GM23338 (cell line): ENCODE data around the gene RBP3. TPM values are rescaled to one million over a fixed set of nuclear protein-coding genes. Genes with fewer than 3 reads are reported as not detected.

Source experiments
- ATAC-seq: fragments of 200-7000 bp; cut with Tn5 transposase; 3 replicates; pipeline ENCODE4 v1.9.1; 2020
- DNase-seq: peaks from one replicate; pipeline ENCODE4 v3.0.0-alpha.2; 2015; ENCODE audit warnings: low spot score
- H2AFZ ChIP-seq: fragments of 200-600 bp; sonication (generic); 2 replicates; pipeline ENCODE4 v1.8.0; 2016; ENCODE audit warnings: antibody characterized with exemption, mild to moderate bottlenecking, moderate library complexity
- H3F3A ChIP-seq: fragments of 200-600 bp; sonication (generic); replicated peaks from 2 replicates; pipeline ENCODE4 v1.8.0; 2017; ENCODE audit warnings: antibody characterized with exemption, mixed run types, low read depth
- H3K27ac ChIP-seq: fragments of 200-600 bp; sonication (generic); 2 replicates; pipeline ENCODE4 v1.6.1; 2016; ENCODE audit warnings: low read depth
- H3K27me3 ChIP-seq: fragments of 200-600 bp; sonication (generic); 2 replicates; pipeline ENCODE4 v1.8.0; 2016; ENCODE audit warnings: mild to moderate bottlenecking, mixed run types, moderate library complexity; ENCODE audit not compliant: insufficient read depth
- H3K36me3 ChIP-seq: fragments of 200-600 bp; sonication (generic); 2 replicates; pipeline ENCODE4 v1.8.0; 2016; ENCODE audit warnings: mild to moderate bottlenecking; ENCODE audit not compliant: insufficient read depth
- H3K4me1 ChIP-seq: fragments of 200-600 bp; sonication (generic); 2 replicates; pipeline ENCODE4 v1.8.0; 2016; ENCODE audit warnings: mild to moderate bottlenecking, moderate library complexity; ENCODE audit not compliant: insufficient read depth
- H3K4me2 ChIP-seq: fragments of 200-600 bp; sonication (generic); 2 replicates; pipeline ENCODE4 v1.7.1; 2017; ENCODE audit warnings: mixed run types
- H3K4me3 ChIP-seq: fragments of 200-600 bp; sonication (generic); 2 replicates; pipeline ENCODE4 v1.6.1; 2016; ENCODE audit warnings: mixed run types
- H3K79me2 ChIP-seq: fragments of 200-600 bp; sonication (generic); replicated peaks from 2 replicates; pipeline ENCODE4 v1.8.0; 2017; ENCODE audit warnings: mild to moderate bottlenecking; ENCODE audit not compliant: insufficient read depth
- H3K9me2 ChIP-seq: fragments of 200-600 bp; sonication (generic); 2 replicates; pipeline ENCODE4 v1.8.0; 2017; ENCODE audit not compliant: insufficient read depth
- H4K20me1 ChIP-seq: fragments of 200-600 bp; sonication (generic); replicated peaks from 2 replicates; pipeline ENCODE4 v1.8.0; 2017; ENCODE audit warnings: mild to moderate bottlenecking; ENCODE audit not compliant: insufficient read depth
- H3K27ac Mint-ChIP-seq: 2 replicates; pipeline ENCODE4 v1.8.0; 2020; ENCODE audit warnings: inconsistent platforms, mild to moderate bottlenecking, moderate library complexity, mixed read lengths
- H3K27me3 Mint-ChIP-seq: 3 replicates; pipeline ENCODE4 v1.8.0; 2022; ENCODE audit warnings: low read depth, mild to moderate bottlenecking, moderate library complexity, mixed read lengths, inconsistent platforms; ENCODE audit not compliant: insufficient read depth, poor library complexity
- H3K36me3 Mint-ChIP-seq: 3 replicates; pipeline ENCODE4 v1.8.0; 2021; ENCODE audit warnings: low read depth, mild to moderate bottlenecking, inconsistent platforms, moderate library complexity, mixed read lengths
- H3K4me1 Mint-ChIP-seq: 3 replicates; pipeline ENCODE4 v1.8.0; 2020; ENCODE audit warnings: mild to moderate bottlenecking, inconsistent platforms, mixed read lengths
- H3K4me3 Mint-ChIP-seq: 3 replicates; pipeline ENCODE4 v1.8.0; 2021; ENCODE audit warnings: moderate library complexity, mild to moderate bottlenecking, inconsistent platforms, mixed read lengths
- H3K9me3 Mint-ChIP-seq: 3 replicates; pipeline ENCODE4 v1.8.0; 2020; ENCODE audit warnings: moderate library complexity, mild to moderate bottlenecking, inconsistent platforms, mixed read lengths
- ETS1 ChIP-seq: IDR thresholded peaks from 2 replicates; pipeline ENCODE4 v1.6.1; 2016; ENCODE audit warnings: antibody characterized with exemption
- EZH2 ChIP-seq: fragments of 200-600 bp; sonication (generic); IDR thresholded peaks from one replicate; pipeline ENCODE4 v1.8.0; 2017; ENCODE audit warnings: antibody characterized with exemption, mild to moderate bottlenecking, low read depth; ENCODE audit not compliant: unreplicated experiment
- EZH2phosphoT487 ChIP-seq: fragments of 200-600 bp; sonication (generic); IDR thresholded peaks from one replicate; pipeline ENCODE4 v1.8.1; 2018; ENCODE audit warnings: antibody characterized with exemption; ENCODE audit not compliant: unreplicated experiment
- JUNB ChIP-seq: IDR thresholded peaks from one replicate; pipeline ENCODE4 v1.6.1; 2016; ENCODE audit warnings: antibody characterized with exemption; ENCODE audit not compliant: unreplicated experiment
- NANOG ChIP-seq: IDR thresholded peaks from 2 replicates; pipeline ENCODE4 v1.6.1; 2016; ENCODE audit warnings: antibody characterized with exemption, borderline replicate concordance
- REST ChIP-seq: IDR thresholded peaks from one replicate; pipeline ENCODE4 v1.6.1; 2018; ENCODE audit warnings: antibody characterized with exemption; ENCODE audit not compliant: unreplicated experiment
- ZNF114 ChIP-seq: fragments of 250-450 bp; sonication (Bioruptor Pico); IDR thresholded peaks from 2 replicates; pipeline ENCODE4 v1.5.0; 2020; ENCODE audit warnings: mild to moderate bottlenecking, moderate library complexity
- ZNF331 ChIP-seq: fragments of 250-450 bp; sonication (Bioruptor Pico); IDR thresholded peaks from 2 replicates; pipeline ENCODE4 v1.5.0; 2020; ENCODE audit warnings: low read depth, mild to moderate bottlenecking, moderate library complexity
- ZNF462 ChIP-seq: fragments of 250-450 bp; sonication (Bioruptor Pico); IDR thresholded peaks from 2 replicates; pipeline ENCODE4 v1.5.0; 2020; ENCODE audit warnings: mild to moderate bottlenecking, moderate library complexity
- polyA plus RNA-seq: library from polyadenylated mRNA; unstranded; fragments of >200 nt; fragmentation: Nextera tagmentation; extraction: Ambion mirVana; gene quantifications from 2 replicates; pipeline ENCODE4 v1.2.1, GENCODE V29; 2016
- total RNA-seq: library from RNA; depleted of rRNA; stranded (reverse); fragments of >200 nt; shearing (Covaris generic); gene quantifications from 2 replicates; pipeline ENCODE4 v1.2.3, GENCODE V29; 2014

Gene RBP3
- total and polyA plus RNA-seq, 2 experiments from 2014 or later = not detected

GRCh38 chr10:47317251-47317650 is 30.9 kb upstream of the RBP3 start (continued):
- TF ChIP-seq ZNF462 (CRISPR knock-in tag) = no peak

GRCh38 chr10:47318706-47319105 is 29.5 kb upstream of the RBP3 start:
- no peak overlapping the region for H3K4me3 ChIP-seq
- no peak overlapping the region for H3K4me2 ChIP-seq
- no peaks in the 10 kb centered on the region for H3F3A ChIP-seq
- no peaks in the 10 kb centered on the region for H3K27me3 ChIP-seq
- peaks cover 9% of the 10 kb centered on the region for H3K27me3 Mint-ChIP-seq
- no peak overlapping the region for H3K27ac Mint-ChIP-seq
- 0 out of 2 replicates have a peak, but pooled peaks cover 4% of the 10 kb centered on the region for H3K9me2 ChIP-seq
- H3K27ac ChIP-seq = no peak overlapping the region
- DNase-seq = peak; percentile 44
- no peaks in the 10 kb centered on the region for H4K20me1 ChIP-seq
- no peaks in the 10 kb centered on the region for H3K36me3 ChIP-seq
- no peaks in the 10 kb centered on the region for H3K4me1 ChIP-seq
- no peaks in the 10 kb centered on the region for H3K36me3 Mint-ChIP-seq
- H3K4me1 Mint-ChIP-seq = no peaks in the 10 kb centered on the region
- no peak overlapping the region for H3K4me3 Mint-ChIP-seq
- ATAC-seq = peak; percentile 74
- no peaks in the 10 kb centered on the region for H3K9me3 Mint-ChIP-seq
- H3K79me2 ChIP-seq = no peaks in the 10 kb centered on the region
- H2AFZ ChIP-seq = peak overlapping the region; percentile 72; the same call in 1 of the 2 replicates
- TF ChIP-seq EZH2 (no peak), ZNF114 (CRISPR knock-in tag) (no peak)

GRCh38 chr10:47319784-47320183 is 28.4 kb upstream of the RBP3 start:
- ATAC-seq = no peak
- H3K4me1 ChIP-seq = no peaks in the 10 kb centered on the region
- TF ChIP-seq JUNB (no peak), ZNF331 (CRISPR knock-in tag) (no peak), EZH2 (no peak), ZNF114 (CRISPR knock-in tag) (no peak), ETS1 (no peak), EZH2phosphoT487 (no peak), REST (no peak), NANOG (no peak)
- H3K9me2 ChIP-seq = 0 out of 2 replicates have a peak, but pooled peaks cover 4% of the 10 kb centered on the region
- H4K20me1 ChIP-seq = no peaks in the 10 kb centered on the region
- H3K36me3 ChIP-seq = no peaks in the 10 kb centered on the region
- no peak overlapping the region for H3K27ac ChIP-seq
- no peaks in the 10 kb centered on the region for H3K27me3 ChIP-seq
- H3K4me3 Mint-ChIP-seq = no peak overlapping the region
- no peaks in the 10 kb centered on the region for H3K36me3 Mint-ChIP-seq
- no peaks in the 10 kb centered on the region for H3K9me3 Mint-ChIP-seq
- no peak overlapping the region for H2AFZ ChIP-seq
- H3K27me3 Mint-ChIP-seq = peaks cover 9% of the 10 kb centered on the region
- no peaks in the 10 kb centered on the region for H3F3A ChIP-seq
- no peaks in the 10 kb centered on the region for H3K4me1 Mint-ChIP-seq
- no peak overlapping the region for H3K4me3 ChIP-seq
- no peak overlapping the region for H3K27ac Mint-ChIP-seq
- no peaks in the 10 kb centered on the region for H3K79me2 ChIP-seq
- H3K4me2 ChIP-seq = no peak overlapping the region
- no peak for DNase-seq
